ENCODE data around the gene RALY.
"Not testable (repeated sequence)": the region's sequence is repeated elsewhere in the genome, so short reads cannot be mapped to it uniquely, and the experiment has no call there.

GRCh38 chr20:34133365-34133860 is 139.7 kb downstream of the RALY start:
- not testable (repeated sequence) for TF ChIP-seq EZH2 (IDR thresholded peaks at IDR 0.05; ENCODE audit: borderline replicate concordance, insufficient read depth, low read length, poor library complexity, severe bottlenecking); POLR2AphosphoS5 (IDR thresholded peaks at IDR 0.05); RAD21 (conservative IDR thresholded peaks at IDR 0.05)
- TF ChIP-seq, protein P1, sequence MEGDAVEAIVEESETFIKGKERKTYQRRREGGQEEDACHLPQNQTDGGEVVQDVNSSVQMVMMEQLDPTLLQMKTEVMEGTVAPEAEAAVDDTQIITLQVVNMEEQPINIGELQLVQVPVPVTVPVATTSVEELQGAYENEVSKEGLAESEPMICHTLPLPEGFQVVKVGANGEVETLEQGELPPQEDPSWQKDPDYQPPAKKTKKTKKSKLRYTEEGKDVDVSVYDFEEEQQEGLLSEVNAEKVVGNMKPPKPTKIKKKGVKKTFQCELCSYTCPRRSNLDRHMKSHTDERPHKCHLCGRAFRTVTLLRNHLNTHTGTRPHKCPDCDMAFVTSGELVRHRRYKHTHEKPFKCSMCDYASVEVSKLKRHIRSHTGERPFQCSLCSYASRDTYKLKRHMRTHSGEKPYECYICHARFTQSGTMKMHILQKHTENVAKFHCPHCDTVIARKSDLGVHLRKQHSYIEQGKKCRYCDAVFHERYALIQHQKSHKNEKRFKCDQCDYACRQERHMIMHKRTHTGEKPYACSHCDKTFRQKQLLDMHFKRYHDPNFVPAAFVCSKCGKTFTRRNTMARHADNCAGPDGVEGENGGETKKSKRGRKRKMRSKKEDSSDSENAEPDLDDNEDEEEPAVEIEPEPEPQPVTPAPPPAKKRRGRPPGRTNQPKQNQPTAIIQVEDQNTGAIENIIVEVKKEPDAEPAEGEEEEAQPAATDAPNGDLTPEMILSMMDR (IDR thresholded peaks at IDR 0.05; ENCODE audit: poor library complexity, severe bottlenecking) = not testable (repeated sequence)
